Vagina (tissue), 2 donors: ENCODE measurements around the gene KIF5A.

Source experiments
- CTCF ChIP-seq, 3 experiments: fragments of 450-650 bp in 2 of 3; fragments of 200-600 bp in 1 of 3; sonication (generic) in 1 of 3; IDR thresholded peaks; one replicate each; pipeline ENCODE4 v1.5.1; 2017 to 2019; ENCODE audit warnings: antibody characterized with exemption in 3 of 3, mild to moderate bottlenecking in 2 of 3, moderate library complexity in 2 of 3
- POLR2AphosphoS5 ChIP-seq, 2 donors: sonication (generic); formaldehyde crosslinking; IDR thresholded peaks; one replicate each; pipeline ENCODE4 v1.9.0; 2017; ENCODE audit warnings: antibody characterized with exemption in 2 of 2, mild to moderate bottlenecking in 2 of 2, low read depth in 1 of 2; ENCODE audit not compliant: insufficient read depth in 1 of 2

DNA sequence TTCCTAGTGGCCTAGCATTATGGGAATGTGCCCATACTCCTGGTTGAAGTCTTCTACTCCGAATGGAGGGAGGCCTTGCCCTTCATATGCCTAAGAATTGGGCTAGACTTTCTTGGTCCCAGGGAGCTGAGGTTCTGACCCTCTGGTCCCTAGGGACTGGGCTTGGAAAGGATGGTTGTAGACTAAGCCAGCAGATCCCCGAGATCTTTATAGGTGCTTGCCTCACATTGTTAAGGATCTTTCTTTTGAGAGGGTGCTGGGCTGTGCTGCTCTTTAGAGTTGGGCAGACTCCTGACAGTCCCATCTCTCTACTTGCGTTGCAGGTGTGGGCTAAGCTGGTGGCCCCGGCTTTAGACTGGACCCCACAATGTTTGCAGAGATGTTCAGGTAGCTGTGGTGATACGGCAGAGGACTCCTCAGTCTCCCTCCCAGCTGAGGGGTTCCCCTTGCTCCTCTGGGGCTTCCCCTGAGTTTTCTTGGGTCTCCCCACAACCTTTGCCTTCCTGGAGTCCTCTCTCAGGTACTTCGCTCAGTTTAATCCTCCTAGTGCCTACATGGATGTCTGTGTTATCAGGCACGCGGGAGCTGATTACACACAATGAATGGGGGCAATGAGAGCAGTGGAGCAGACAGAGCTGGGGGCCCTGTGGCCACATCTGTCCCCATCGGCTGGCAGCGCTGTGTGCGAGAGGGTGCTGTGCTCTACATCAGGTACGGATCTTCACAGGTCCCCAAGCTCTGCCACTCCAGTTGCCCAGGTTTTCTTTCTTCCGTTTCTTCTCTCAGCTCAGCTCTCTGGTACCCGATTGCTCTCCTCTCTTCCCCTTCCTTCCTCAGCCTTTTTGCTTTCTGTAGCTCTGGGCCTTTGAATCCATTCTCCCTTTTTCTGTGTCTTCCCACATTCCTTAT lies 25.9 kb upstream of the KIF5A start:
- TF ChIP-seq CTCF (IDR thresholded peaks at IDR 0.05) (no peak), POLR2AphosphoS5 (IDR thresholded peaks at IDR 0.05; ENCODE audit: insufficient read depth in 1 of 2, low read depth in 1 of 2) (no peak)
